ENCODE data around the gene BPIFA1. TPM values are rescaled to one million over a fixed set of nuclear protein-coding genes. Genes with fewer than 3 reads are reported as not detected.

BPIFA1 gene
- total and polyA plus RNA-seq, 2 of the 8 experiments (the other 6 are each of a cell fraction or from before 2014, with no cell fraction given) = not detected

DNA sequence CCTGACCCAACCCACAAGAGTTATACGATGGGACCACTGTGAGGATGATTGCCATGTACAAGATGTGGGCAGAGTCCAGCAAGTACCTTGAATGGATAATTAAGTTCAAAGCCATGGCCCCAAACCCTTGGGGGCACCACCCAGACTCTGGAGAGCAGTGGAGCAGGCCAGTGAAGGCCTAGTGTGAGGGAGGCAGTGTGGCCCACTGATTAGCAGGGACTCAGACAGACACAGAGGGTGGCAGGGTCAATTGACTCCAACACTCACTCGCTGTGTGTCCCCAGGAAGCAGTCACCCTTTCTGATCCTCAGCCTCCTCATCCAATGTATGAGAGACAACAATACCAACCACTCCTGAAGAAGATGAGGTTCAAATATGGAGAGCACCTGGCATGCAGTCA, 1.7 kb upstream of the BPIFA1 start:
- Histone ChIP-seq H3K79me2 (ENCODE audit: control insufficient read depth in 1 of 2, insufficient read depth in 2 of 2, low read length in 2 of 2) (no peaks in the 10 kb centered on the region), H4K91ac (replicated peaks; ENCODE audit: insufficient read length, low read length) (no peak overlapping the region), H2BK20ac (ENCODE audit: low read length) (no peak overlapping the region; the same call in 1 of the 2 replicates), H2BK15ac (ENCODE audit: low read length) (no peak overlapping the region), H2BK12ac (ENCODE audit: low read depth, low read length) (no peak overlapping the region), H2BK5ac (ENCODE audit: low read depth, low read length) (no peak overlapping the region), H3K9me3 (ENCODE audit: insufficient read depth in 2 of 2, low read depth in 1 of 2, low read length in 1 of 2) (no peaks in the 10 kb centered on the region), H3K18ac (ENCODE audit: extremely low read depth, low read length) (no peak overlapping the region), H3K23me2 (ENCODE audit: low read depth, low read length) (no peaks in the 10 kb centered on the region), H4K5ac (ENCODE audit: insufficient read length, low read depth, low read length) (no peak overlapping the region), H3K23ac (ENCODE audit: insufficient read length) (no peak overlapping the region), H3K9ac (replicated peaks in 1 of 4; ENCODE audit: extremely low read depth in 1 of 4, low read depth in 3 of 4, low read length in 3 of 4) (no peak overlapping the region), H2BK120ac (replicated peaks; ENCODE audit: low read depth, low read length) (no peak overlapping the region), H3K14ac (ENCODE audit: insufficient read length) (no peak overlapping the region), H3K4ac (replicated peaks; ENCODE audit: insufficient read length, low read depth, low read length) (no peak overlapping the region), H2AK5ac (ENCODE audit: low read depth, low read length) (no peak overlapping the region), H3K4me2 (ENCODE audit: insufficient read depth in 1 of 2, low read depth in 2 of 2, low read length in 2 of 2) (no peak overlapping the region), H3K36me3 (ENCODE audit: control insufficient read depth in 2 of 4, insufficient read depth in 4 of 4, low read length in 3 of 4) (no peaks in the 10 kb centered on the region), H3K4me3 (ENCODE audit: extremely low read depth in 1 of 4, insufficient read depth in 2 of 4, low read depth in 3 of 4, low read length in 4 of 4) (no peak overlapping the region), H4K20me1 (replicated peaks in 1 of 2; ENCODE audit: control insufficient read depth in 1 of 2, insufficient read depth in 2 of 2, low read length in 2 of 2) (no peaks in the 10 kb centered on the region), H4K8ac (ENCODE audit: extremely low read depth, insufficient read depth, low read length) (no peak overlapping the region), H3K79me1 (ENCODE audit: low read depth, low read length) (no peaks in the 10 kb centered on the region), H2AFZ (ENCODE audit: low read length) (no peak overlapping the region), H3K56ac (replicated peaks; ENCODE audit: insufficient read length, low read depth, low read length) (no peak overlapping the region), H3K27me3 (replicated peaks in 1 of 4; ENCODE audit: control insufficient read depth in 3 of 4, extremely low read depth in 1 of 4, insufficient read depth in 3 of 4, low read length in 3 of 4) (no peaks in the 10 kb centered on the region), H3K4me1 (replicated peaks in 1 of 4; ENCODE audit: control insufficient read depth in 3 of 4, insufficient read depth in 4 of 4, low read length in 3 of 4) (0 out of 7 replicates have a peak, but pooled peaks cover 0 to 3% (median 0%) of the 10 kb centered on the region in 4 experiments), H3K27ac (ENCODE audit: low read depth, low read length) (no peak overlapping the region)
- FAIRE-seq (no peak), DNase-seq (ENCODE audit: low read depth in 1 of 2, low spot score in 2 of 2) (no peak)
- TF ChIP-seq POLR2AphosphoS5 (IDR thresholded peaks at IDR 0.05; ENCODE audit: low read depth, low read length) = no peak
- TF ChIP-seq SRF (IDR thresholded peaks at IDR 0.05; ENCODE audit: low read depth, low read length) = no peak
- TF ChIP-seq, protein P1, sequence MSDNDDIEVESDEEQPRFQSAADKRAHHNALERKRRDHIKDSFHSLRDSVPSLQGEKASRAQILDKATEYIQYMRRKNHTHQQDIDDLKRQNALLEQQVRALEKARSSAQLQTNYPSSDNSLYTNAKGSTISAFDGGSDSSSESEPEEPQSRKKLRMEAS (IDR thresholded peaks at IDR 0.05) = no peak
- no peak for TF ChIP-seq CBX8 (IDR thresholded peaks at IDR 0.05; ENCODE audit: borderline replicate concordance, low read depth, low read length)
- TF ChIP-seq CBX5 (IDR thresholded peaks at IDR 0.05; ENCODE audit: low read depth, low read length) = no peak
- TF ChIP-seq USF2 (IDR thresholded peaks at IDR 0.05; ENCODE audit: low read length) = no peak
- no peak for TF ChIP-seq FOSL1 (IDR thresholded peaks at IDR 0.05; ENCODE audit: insufficient read depth, low read depth, low read length)
- no peak for TF ChIP-seq E2F6 (IDR thresholded peaks at IDR 0.05)
- TF ChIP-seq JUN (IDR thresholded peaks at IDR 0.05; ENCODE audit: low read depth, low read length) = no peak
- ChIA-PET POLR2A (ENCODE audit: partially characterized antibody) (no interaction called here), CTCF (ENCODE audit: partially characterized antibody) (interaction anchor here (0.7 to 3.9 kb wide), 4 partner anchors 35 to 66 kb away, joined by 3 to 15 read pairs (median 4); no protein-coding TSS in a partner anchor)
- 85% methylated on average over 2 of the region's 2 CpGs; no CpG with 5 or more reads in 1 of the 2 experiments for WGBS, 2 experiments (ENCODE audit: extremely low coverage in 1 of 2, insufficient coverage in 1 of 2, insufficient read length in 1 of 2, insufficient replicate concordance in 2 of 2, low coverage in 1 of 2, low lambda C conversion rate in 2 of 2, missing lambda C conversion rate in 1 of 2)
